ENCODE measurements around the gene SMURF1. TPM values are rescaled to one million over a fixed set of nuclear protein-coding genes. Genes with fewer than 3 reads are reported as not detected.

SMURF1 gene
- total and polyA plus RNA-seq, 2 of the 8 experiments (the other 6 are each of a cell fraction or from before 2014, with no cell fraction given) = 9.6 to 24.5 TPM

- FAIRE-seq = no peak
- H4K20me1 ChIP-seq (replicated peaks in 1 of 2; ENCODE audit: control insufficient read depth in 1 of 2, insufficient read depth in 2 of 2, low read length in 2 of 2) = peaks cover 0 to 4% of the 10 kb centered on the region in 2 experiments
- CTCF ChIA-PET (ENCODE audit: partially characterized antibody) = no interaction called here
- no peak for TF ChIP-seq BACH1 (IDR thresholded peaks at IDR 0.05; ENCODE audit: low read length)
- no peak for TF ChIP-seq RXRA (IDR thresholded peaks at IDR 0.05; ENCODE audit: insufficient read depth, low read depth, low read length)
- no peak for TF ChIP-seq GABPA (IDR thresholded peaks at IDR 0.05; ENCODE audit: borderline replicate concordance, insufficient read depth, low read length)
- no peak for TF ChIP-seq NANOG (IDR thresholded peaks at IDR 0.05; ENCODE audit: insufficient read depth, low read depth, low read length, poor library complexity, severe bottlenecking)
- TF ChIP-seq CREB1 (IDR thresholded peaks at IDR 0.05) = no peak
- no peak for TF ChIP-seq SP2 (IDR thresholded peaks at IDR 0.05; ENCODE audit: low read length)
- no peak for TF ChIP-seq CBX8 (IDR thresholded peaks at IDR 0.05; ENCODE audit: borderline replicate concordance, low read depth, low read length)
- no peak for TF ChIP-seq USF2 (IDR thresholded peaks at IDR 0.05; ENCODE audit: low read length)
- TF ChIP-seq EZH2 (IDR thresholded peaks at IDR 0.05; ENCODE audit: low read depth, low read length, severe bottlenecking) = no peak
These were observed 53.0 kb downstream of the SMURF1 start for GRCh38 chr7:99090771-99091542.

More at GRCh38 chr7:99090771-99091542, 53.0 kb downstream of the SMURF1 start:
- Histone ChIP-seq H2BK20ac (ENCODE audit: low read length) (no peak overlapping the region), H3K23ac (ENCODE audit: insufficient read length) (no peak overlapping the region), H3K36me3 (ENCODE audit: control insufficient read depth in 2 of 4, insufficient read depth in 4 of 4, low read length in 3 of 4) (no peaks in the 10 kb centered on the region), H3K9me3 (ENCODE audit: insufficient read depth in 2 of 2, low read depth in 1 of 2, low read length in 1 of 2) (no peaks in the 10 kb centered on the region; a peak in 1 of 4 replicates), H3K79me2 (ENCODE audit: control insufficient read depth in 1 of 2, insufficient read depth in 2 of 2, low read length in 2 of 2) (peaks cover 8 to 87% of the 10 kb centered on the region in 2 experiments; a peak in 2 of 4 replicates), H3K4me1 (replicated peaks in 1 of 4; ENCODE audit: control insufficient read depth in 3 of 4, insufficient read depth in 4 of 4, low read length in 3 of 4) (peaks cover 0 to 4% (median 0%) of the 10 kb centered on the region in 4 experiments; a peak in 2 of 7 replicates), H2BK120ac (replicated peaks; ENCODE audit: low read depth, low read length) (no peak overlapping the region), H3K14ac (ENCODE audit: insufficient read length) (no peak overlapping the region), H2AFZ (ENCODE audit: low read length) (no peak overlapping the region), H3K4ac (replicated peaks; ENCODE audit: insufficient read length, low read depth, low read length) (no peak overlapping the region), H3K79me1 (ENCODE audit: low read depth, low read length) (peaks cover 4% of the 10 kb centered on the region), H3K23me2 (ENCODE audit: low read depth, low read length) (no peaks in the 10 kb centered on the region), H4K8ac (ENCODE audit: extremely low read depth, insufficient read depth, low read length) (no peak overlapping the region), H3K4me2 (ENCODE audit: insufficient read depth in 1 of 2, low read depth in 2 of 2, low read length in 2 of 2) (no peak overlapping the region), H3K27ac (ENCODE audit: low read depth, low read length) (no peak overlapping the region), H2BK5ac (ENCODE audit: low read depth, low read length) (no peak overlapping the region), H2BK12ac (ENCODE audit: low read depth, low read length) (no peak overlapping the region), H4K5ac (ENCODE audit: insufficient read length, low read depth, low read length) (no peak overlapping the region), H2AK5ac (ENCODE audit: low read depth, low read length) (no peak overlapping the region), H3K4me3 (ENCODE audit: extremely low read depth in 1 of 4, insufficient read depth in 2 of 4, low read depth in 3 of 4, low read length in 4 of 4) (no peak overlapping the region), H3K27me3 (replicated peaks in 1 of 4; ENCODE audit: control insufficient read depth in 3 of 4, extremely low read depth in 1 of 4, insufficient read depth in 3 of 4, low read length in 3 of 4) (no peaks in the 10 kb centered on the region), H2BK15ac (ENCODE audit: low read length) (no peak overlapping the region), H4K91ac (replicated peaks; ENCODE audit: insufficient read length, low read length) (no peak overlapping the region), H3K18ac (ENCODE audit: extremely low read depth, low read length) (no peak overlapping the region), H3K56ac (replicated peaks; ENCODE audit: insufficient read length, low read depth, low read length) (no peak overlapping the region), H3K9ac (replicated peaks in 1 of 4; ENCODE audit: extremely low read depth in 1 of 4, low read depth in 3 of 4, low read length in 3 of 4) (no peak overlapping the region)
- 90% methylated on average over 6 of the region's 6 CpGs; no CpG with 5 or more reads in 1 of the 2 experiments for WGBS, 2 experiments (ENCODE audit: extremely low coverage in 1 of 2, insufficient coverage in 1 of 2, insufficient read length in 1 of 2, insufficient replicate concordance in 2 of 2, low coverage in 1 of 2, low lambda C conversion rate in 2 of 2, missing lambda C conversion rate in 1 of 2)
- DNase-seq (ENCODE audit: low read depth in 1 of 2, low spot score in 2 of 2) = no peak
- POLR2A ChIA-PET (ENCODE audit: partially characterized antibody) = interaction anchor here (1.2 to 2.4 kb wide), 2 partner anchors 51 to 107 kb away, joined by 3 to 9 read pairs; no protein-coding TSS in a partner anchor

All from H1 (cell line).